WERI-Rb-1 (cell line): ENCODE results near the gene MDH1B.

Experiments
- DNase-seq: peaks from one replicate; pipeline ENCODE4 v3.0.0-alpha.2; 2020
- H3K27ac ChIP-seq: fragments of 250-450 bp; sonication (Bioruptor Pico); 2 replicates; pipeline ENCODE4 v1.5.1; 2020; ENCODE audit warnings: mild to moderate bottlenecking, moderate library complexity
- H3K27me3 ChIP-seq: fragments of 250-450 bp; sonication (Bioruptor Pico); 2 replicates; pipeline ENCODE4 v1.5.1; 2021; ENCODE audit warnings: mild to moderate bottlenecking, low read depth, moderate library complexity; ENCODE audit not compliant: insufficient read depth, severe bottlenecking
- H3K36me3 ChIP-seq: fragments of 250-450 bp; sonication (Bioruptor Pico); 2 replicates; pipeline ENCODE4 v1.5.1; 2020; ENCODE audit warnings: mild to moderate bottlenecking, moderate library complexity
- H3K4me3 ChIP-seq: 2 replicates; pipeline ENCODE4 v1.5.1; 2011; ENCODE audit warnings: low read depth, mild to moderate bottlenecking, control low read depth, low read length
- H3K9me3 ChIP-seq: fragments of 250-450 bp; sonication (Bioruptor Pico); 2 replicates; pipeline ENCODE4 v1.5.1; 2021; ENCODE audit warnings: mild to moderate bottlenecking, moderate library complexity; ENCODE audit not compliant: severe bottlenecking
- TF ChIP-seq, protein P1 (sequence below): IDR thresholded peaks from 2 replicates; pipeline ENCODE4 v1.5.1; 2011; ENCODE audit warnings: low read depth, mild to moderate bottlenecking, control low read depth, inconsistent platforms, low read length

MDH1B gene

DNA sequence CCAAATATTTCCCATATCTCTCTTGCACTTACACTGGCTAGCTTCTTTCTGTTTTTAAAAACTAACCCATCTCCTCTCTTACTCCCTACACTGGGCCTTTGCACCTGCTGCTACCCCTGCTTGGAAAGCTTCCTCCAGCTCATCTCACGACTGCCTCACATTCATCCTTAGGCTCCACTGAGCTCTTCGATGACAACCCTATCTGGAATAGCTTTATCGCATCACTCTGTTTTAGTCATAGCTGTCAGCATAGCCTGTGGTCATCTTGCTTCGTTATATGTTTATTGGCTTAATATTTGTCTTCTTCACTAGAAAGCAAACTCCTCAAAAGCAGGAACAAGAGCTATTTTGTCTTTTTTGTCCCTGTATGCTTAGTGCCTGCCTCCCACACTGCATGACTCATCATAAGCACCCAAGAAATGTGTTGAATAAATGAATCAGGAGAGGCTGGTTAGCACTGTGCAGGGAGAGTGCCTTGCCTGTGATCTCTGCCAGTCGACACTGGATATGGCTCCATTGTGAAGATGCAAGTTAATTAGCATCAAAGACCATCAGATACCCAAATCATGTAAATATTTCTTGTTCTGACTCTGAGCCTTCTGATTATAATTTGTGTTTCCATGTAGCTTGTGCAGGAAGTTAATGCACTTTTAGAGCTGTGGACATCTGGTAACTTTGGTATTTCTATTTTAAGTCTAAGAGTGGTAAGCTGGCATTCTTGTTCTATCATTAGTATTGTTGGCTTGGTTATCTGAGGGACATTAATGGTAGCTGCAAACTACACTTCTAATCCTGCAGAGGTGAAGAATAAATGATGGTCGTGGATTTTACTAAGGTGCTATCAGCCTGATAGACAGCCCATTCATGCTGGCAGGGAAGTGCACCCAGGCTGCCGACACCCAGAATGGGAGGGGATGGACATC lies 36.6 kb downstream of the MDH1B start:
- no peak for DNase-seq
- Histone ChIP-seq H3K27ac (no peak overlapping the region), H3K9me3 (no peaks in the 10 kb centered on the region), H3K27me3 (no peaks in the 10 kb centered on the region), H3K4me3 (no peak overlapping the region), H3K36me3 (no peaks in the 10 kb centered on the region)
- TF ChIP-seq, protein P1, sequence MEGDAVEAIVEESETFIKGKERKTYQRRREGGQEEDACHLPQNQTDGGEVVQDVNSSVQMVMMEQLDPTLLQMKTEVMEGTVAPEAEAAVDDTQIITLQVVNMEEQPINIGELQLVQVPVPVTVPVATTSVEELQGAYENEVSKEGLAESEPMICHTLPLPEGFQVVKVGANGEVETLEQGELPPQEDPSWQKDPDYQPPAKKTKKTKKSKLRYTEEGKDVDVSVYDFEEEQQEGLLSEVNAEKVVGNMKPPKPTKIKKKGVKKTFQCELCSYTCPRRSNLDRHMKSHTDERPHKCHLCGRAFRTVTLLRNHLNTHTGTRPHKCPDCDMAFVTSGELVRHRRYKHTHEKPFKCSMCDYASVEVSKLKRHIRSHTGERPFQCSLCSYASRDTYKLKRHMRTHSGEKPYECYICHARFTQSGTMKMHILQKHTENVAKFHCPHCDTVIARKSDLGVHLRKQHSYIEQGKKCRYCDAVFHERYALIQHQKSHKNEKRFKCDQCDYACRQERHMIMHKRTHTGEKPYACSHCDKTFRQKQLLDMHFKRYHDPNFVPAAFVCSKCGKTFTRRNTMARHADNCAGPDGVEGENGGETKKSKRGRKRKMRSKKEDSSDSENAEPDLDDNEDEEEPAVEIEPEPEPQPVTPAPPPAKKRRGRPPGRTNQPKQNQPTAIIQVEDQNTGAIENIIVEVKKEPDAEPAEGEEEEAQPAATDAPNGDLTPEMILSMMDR = no peak

DNA sequence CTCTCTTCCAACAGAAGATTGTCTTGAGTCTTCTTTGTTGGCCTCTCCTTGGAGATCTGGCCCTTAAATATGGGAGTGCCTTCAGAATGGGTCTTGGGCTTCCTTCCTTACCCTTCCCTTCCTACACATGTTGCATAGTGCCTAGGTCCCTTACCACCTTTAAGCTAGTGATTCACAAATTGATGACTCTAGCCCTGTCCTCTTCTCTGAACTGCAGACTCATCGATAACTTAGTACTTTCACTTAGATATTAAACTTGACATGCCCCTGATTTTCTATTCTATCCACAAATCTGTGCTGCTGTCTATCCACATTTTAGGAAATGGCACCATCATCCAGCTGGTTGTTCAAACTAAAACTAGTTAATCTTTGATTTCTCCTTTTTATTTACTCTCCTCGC lies 37.8 kb downstream of the MDH1B start:
- DNase-seq = no peak
- H3K4me3 ChIP-seq = no peak overlapping the region
- H3K36me3 ChIP-seq = no peaks in the 10 kb centered on the region
- H3K9me3 ChIP-seq = no peaks in the 10 kb centered on the region
- no peaks in the 10 kb centered on the region for H3K27me3 ChIP-seq
- no peak overlapping the region for H3K27ac ChIP-seq
- TF ChIP-seq, protein P1 = no peak

DNA sequence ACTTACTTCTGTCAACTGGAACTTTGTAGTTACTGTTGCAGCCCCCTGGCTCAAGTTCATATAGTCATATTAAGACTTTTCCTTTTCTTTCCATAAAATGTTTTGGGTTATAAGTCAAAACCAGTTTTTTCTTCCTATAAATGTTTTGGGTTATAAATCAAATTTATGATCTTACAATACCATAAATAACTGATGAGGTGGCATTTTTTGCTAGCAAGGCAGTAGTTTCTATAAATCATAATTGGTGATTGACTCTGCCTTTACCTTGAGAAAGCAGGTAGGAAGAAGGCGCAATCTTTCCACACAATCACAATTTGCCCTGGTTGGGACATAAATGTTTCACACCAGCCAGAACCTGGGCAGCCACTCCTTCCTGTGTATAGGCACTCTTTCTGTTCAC lies 41.8 kb downstream of the MDH1B start:
- Histone ChIP-seq H3K27me3 (no peaks in the 10 kb centered on the region), H3K9me3 (no peaks in the 10 kb centered on the region), H3K27ac (no peak overlapping the region), H3K36me3 (no peaks in the 10 kb centered on the region), H3K4me3 (no peak overlapping the region)
- DNase-seq = no peak
- TF ChIP-seq, protein P1 = no peak

DNA sequence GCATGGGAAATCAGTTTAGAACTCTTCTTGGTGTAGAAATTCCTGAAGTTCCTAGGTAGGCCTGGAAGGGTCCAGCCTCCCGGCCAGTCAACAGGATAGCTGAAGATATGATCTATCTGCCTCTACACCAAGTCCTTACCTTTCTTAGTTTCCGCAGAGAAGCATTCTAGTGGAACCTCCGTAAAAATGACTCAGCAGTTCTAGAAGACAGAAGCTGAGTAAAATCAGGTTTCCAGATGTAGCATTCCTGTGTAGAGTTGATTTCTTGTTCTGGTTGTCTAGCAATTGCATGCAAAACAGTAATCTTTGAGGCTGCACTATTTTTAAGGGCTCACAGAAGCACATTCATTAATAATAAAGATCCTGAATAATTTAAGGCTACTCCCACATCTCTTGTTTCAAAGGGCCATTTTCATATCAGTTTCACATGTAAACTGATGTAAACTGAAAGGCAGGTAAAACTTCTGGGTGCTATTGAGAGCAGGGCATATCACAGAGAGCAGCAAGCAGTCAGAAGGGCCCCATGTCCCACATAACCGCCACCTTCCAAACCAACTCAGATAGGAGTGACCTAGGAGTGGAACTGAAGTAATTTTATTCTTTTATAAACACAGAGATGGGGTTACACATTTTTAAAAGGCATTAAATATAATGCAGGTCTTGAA lies 43.7 kb downstream of the MDH1B start:
- TF ChIP-seq, protein P1 = no peak
- no peak overlapping the region for H3K4me3 ChIP-seq
- H3K27ac ChIP-seq = no peak overlapping the region
- H3K27me3 ChIP-seq = no peaks in the 10 kb centered on the region
- no peaks in the 10 kb centered on the region for H3K36me3 ChIP-seq
- H3K9me3 ChIP-seq = no peaks in the 10 kb centered on the region
- no peak for DNase-seq

DNA sequence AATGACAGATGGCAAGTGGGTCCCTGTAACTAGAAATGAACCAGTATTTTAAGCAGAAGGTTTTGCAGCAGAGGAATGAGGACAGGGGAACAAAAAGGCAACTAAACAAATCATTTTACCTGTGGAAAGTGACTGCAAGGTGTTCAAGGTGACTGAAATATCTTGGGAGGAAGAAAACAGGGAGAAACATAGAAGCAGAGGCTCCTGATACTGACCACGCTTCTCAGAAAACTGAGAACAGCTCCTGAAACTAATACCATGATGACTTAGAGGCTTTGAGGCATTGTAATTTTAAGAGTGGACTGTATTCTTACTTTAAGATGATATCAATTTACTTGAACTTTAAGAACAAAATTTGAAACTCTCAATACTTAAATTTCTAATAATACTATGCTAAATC lies 46.8 kb downstream of the MDH1B start, which contains the start of gene DYTN:
Gene DYTN, minus strand, starts transcription at position 101 of the 400 bp plus-strand sequence. CDS start 117 bp downstream, outside the sequence.
- TF ChIP-seq, protein P1 = no peak
- Histone ChIP-seq H3K36me3 (no peaks in the 10 kb centered on the region), H3K27ac (no peak within 1 kb of the TSS), H3K27me3 (no peaks in the 10 kb centered on the region), H3K9me3 (no peaks in the 10 kb centered on the region), H3K4me3 (no peak within 1 kb of the TSS)
- no peak for DNase-seq
